Stimulated activated CD4-positive, alpha-beta T cell treated with anti-CD3 and anti-CD28 coated beads, Interleukin-4, amount 100 ng/mL, for 1 hour (primary cell): Measurements from ENCODE around the gene ATP1B2.
"Not testable (repeated sequence)": the region's sequence is repeated elsewhere in the genome, so short reads cannot be mapped to it uniquely, and the experiment has no call there.

Source experiments
- DNase-seq: peaks from one replicate; pipeline ENCODE4 v3.0.0-alpha.2; 2020

Gene ATP1B2

GRCh38 chr17:7636163-7636562 lies 14.6 kb upstream of the ATP1B2 start:
- no peak for DNase-seq

- DNase-seq, result no peak
Measured at GRCh38 chr17:7640783-7641182, 9.9 kb upstream of the ATP1B2 start.

GRCh38 chr17:7641635-7642034 lies 9.1 kb upstream of the ATP1B2 start:
- not testable (repeated sequence) for DNase-seq

- DNase-seq, result no peak
Measured at GRCh38 chr17:7644775-7645174, 6.0 kb upstream of the ATP1B2 start.

GRCh38 chr17:7646457-7646856 lies 4.3 kb upstream of the ATP1B2 start:
- no peak for DNase-seq

- no peak for DNase-seq
Measured at GRCh38 chr17:7647018-7647417, 3.7 kb upstream of the ATP1B2 start.

GRCh38 chr17:7651097-7651664 lies 455 bp downstream of the ATP1B2 start:
- no peak for DNase-seq

- DNase-seq, result no peak
Measured at GRCh38 chr17:7651665-7652387, 1.1 kb downstream of the ATP1B2 start.

- no peak for DNase-seq
Measured at GRCh38 chr17:7652388-7653356, 1.9 kb downstream of the ATP1B2 start.

GRCh38 chr17:7654832-7655540 lies 4.3 kb downstream of the ATP1B2 start:
- no peak for DNase-seq

- DNase-seq, result no peak
Measured at GRCh38 chr17:7655541-7655840, 4.8 kb downstream of the ATP1B2 start.

- no peak for DNase-seq
Measured at GRCh38 chr17:7656958-7657609, 6.4 kb downstream of the ATP1B2 start.

GRCh38 chr17:7667656-7668406 lies 17.1 kb downstream of the ATP1B2 start:
- DNase-seq, result no peak

- no peak for DNase-seq
Measured at GRCh38 chr17:7668482-7668881, 17.8 kb downstream of the ATP1B2 start.

- peak; percentile 45 for DNase-seq
Measured at GRCh38 chr17:7673239-7673638, 22.5 kb downstream of the ATP1B2 start.

- no peak for DNase-seq
Measured at GRCh38 chr17:7674934-7675333, 24.2 kb downstream of the ATP1B2 start.

GRCh38 chr17:7676533-7676932 lies 25.8 kb downstream of the ATP1B2 start:
- no peak for DNase-seq

- DNase-seq, result no peak
Measured at GRCh38 chr17:7677388-7678067, 26.8 kb downstream of the ATP1B2 start.

- no peak for DNase-seq
Measured at GRCh38 chr17:7684851-7685532, 34.3 kb downstream of the ATP1B2 start.

GRCh38 chr17:7685533-7686221 lies 35.0 kb downstream of the ATP1B2 start:
- DNase-seq, result peak; percentile 88
